SK-N-SH (cell line): ENCODE results near the gene ELAVL2. TPM values are rescaled to one million over a fixed set of nuclear protein-coding genes. Genes with fewer than 3 reads are reported as not detected.

ENCODE experiments used
- CTCF ChIA-PET: fragments of 300-600, 350-600 bp; formaldehyde crosslinking; extraction: SDS; loops from one replicate; lab custom pipeline; 2021; lab: Yijun Ruan, JAX
- POLR2A ChIA-PET: fragments of 350-600 bp; sonication (Branson Sonifier 250); formaldehyde crosslinking; extraction: SDS; loops from one replicate; lab custom pipeline; 2020; ENCODE audit warnings: antibody characterized with exemption, inconsistent platforms; lab: Yijun Ruan, JAX
- DNase-seq: peaks from one replicate; pipeline ENCODE4 v3.0.0; 2012
- H2AFZ ChIP-seq: fragments of 200-600 bp; sonication (generic); 2 replicates; pipeline ENCODE4 v1.8.1; 2016; ENCODE audit warnings: antibody characterized with exemption, mild to moderate bottlenecking, low read depth
- H3F3A ChIP-seq: fragments of 200-600 bp; sonication (generic); replicated peaks from 2 replicates; pipeline ENCODE3; 2016; ENCODE audit warnings: antibody characterized with exemption, mild to moderate bottlenecking; ENCODE audit not compliant: insufficient read depth
- H3K27ac ChIP-seq, 2 experiments: fragments of 200-500 bp in 1 of 2; fragments of 200-600 bp in 1 of 2; sonication (Bioruptor generic) in 1 of 2; sonication (generic), shearing (Covaris generic) in 1 of 2; 2 replicates each; pipeline versions ENCODE4 v1.5.1 to v1.6.1; 2014 to 2016; ENCODE audit warnings: low read depth in 2 of 2, inconsistent platforms in 1 of 2, low read length in 1 of 2, mild to moderate bottlenecking in 1 of 2, mixed read lengths in 1 of 2
- H3K27me3 ChIP-seq: fragments of 200-600 bp; sonication (generic), shearing (Covaris generic); 2 replicates; pipeline ENCODE4 v1.6.1; 2016; ENCODE audit warnings: mixed run types; ENCODE audit not compliant: insufficient read depth
- H3K36me3 ChIP-seq, 2 experiments: fragments of 200-500 bp in 1 of 2; fragments of 200-600 bp in 1 of 2; sonication (Bioruptor generic) in 1 of 2; sonication (generic) in 1 of 2; replicated peaks in 1 of 2; 2 replicates each; pipeline versions ENCODE3 to v1.5.1; 2014 to 2016; ENCODE audit warnings: low read length in 1 of 2, mild to moderate bottlenecking in 1 of 2; ENCODE audit not compliant: insufficient read depth in 2 of 2, control insufficient read depth in 1 of 2
- H3K4me1 ChIP-seq, 2 experiments: fragments of 200-500 bp in 1 of 2; fragments of 200-600 bp in 1 of 2; sonication (Bioruptor generic) in 1 of 2; sonication (generic), shearing (Covaris generic) in 1 of 2; 2 replicates each; pipeline versions ENCODE4 v1.5.1 to v1.6.1; 2014 to 2016; ENCODE audit warnings: low read depth in 1 of 2, low read length in 1 of 2, mixed run types in 1 of 2; ENCODE audit not compliant: insufficient read depth in 2 of 2, control insufficient read depth in 1 of 2
- H3K4me2 ChIP-seq: fragments of 200-600 bp; sonication (generic), shearing (Covaris generic); 2 replicates; pipeline ENCODE4 v1.6.1; 2017; ENCODE audit warnings: mixed run types
- H3K4me3 ChIP-seq, 2 experiments: fragments of 200-500 bp in 1 of 2; fragments of 200-600 bp in 1 of 2; sonication (Bioruptor generic) in 1 of 2; sonication (generic), shearing (Covaris generic) in 1 of 2; 2 replicates each; pipeline versions ENCODE4 v1.5.1 to v1.8.1; 2014 to 2016; ENCODE audit warnings: low read depth in 2 of 2, inconsistent platforms in 1 of 2, low read length in 1 of 2, mild to moderate bottlenecking in 1 of 2, mixed read lengths in 1 of 2, moderate library complexity in 1 of 2
- H3K79me2 ChIP-seq: fragments of 200-600 bp; sonication (generic); 2 replicates; pipeline ENCODE4 v1.8.1; 2017; ENCODE audit warnings: mild to moderate bottlenecking; ENCODE audit not compliant: insufficient read depth
- H3K9ac ChIP-seq: fragments of 200-600 bp; sonication (generic); 2 replicates; pipeline ENCODE4 v1.6.1; 2017; ENCODE audit warnings: mixed run types
- H3K9me2 ChIP-seq: fragments of 200-600 bp; sonication (generic); 2 replicates; pipeline ENCODE4 v1.6.1; 2017; ENCODE audit warnings: mixed run types
- H3K9me3 ChIP-seq: fragments of 200-600 bp; sonication (generic); 2 replicates; pipeline ENCODE4 v1.6.1; 2017; ENCODE audit warnings: mixed run types, mild to moderate bottlenecking, moderate library complexity
- H4K20me1 ChIP-seq: fragments of 200-600 bp; sonication (generic); 2 replicates; pipeline ENCODE4 v1.6.1; 2017; ENCODE audit warnings: mild to moderate bottlenecking, mixed run types; ENCODE audit not compliant: insufficient read depth
- CHD2 ChIP-seq: fragments of 150-350 bp; IDR thresholded peaks from 2 replicates; pipeline ENCODE4 v1.6.1; 2018; ENCODE audit warnings: low read length; ENCODE audit not compliant: partially characterized antibody
- EZH2phosphoT487 ChIP-seq: fragments of 200-600 bp; sonication (generic); IDR thresholded peaks from 2 replicates; pipeline ENCODE4 v1.6.1; 2017; ENCODE audit warnings: low read depth, mixed run types, mild to moderate bottlenecking, antibody characterized with exemption, moderate library complexity, borderline replicate concordance
- GABPA ChIP-seq: IDR thresholded peaks from 2 replicates; pipeline ENCODE4 v1.4.0; 2012; ENCODE audit warnings: low read depth, mild to moderate bottlenecking
- IRF3 ChIP-seq: fragments of 150-350 bp; IDR thresholded peaks from 2 replicates; pipeline ENCODE4 v1.6.1; 2016; ENCODE audit warnings: mild to moderate bottlenecking, low read depth, low read length
- RFX5 ChIP-seq: IDR thresholded peaks from 2 replicates; pipeline ENCODE4 v1.6.1; 2012; ENCODE audit warnings: mild to moderate bottlenecking, improper control_type of control experiment, low read length
- RXRA ChIP-seq: IDR thresholded peaks from 2 replicates; pipeline ENCODE4 v1.4.0; 2012; ENCODE audit warnings: low read depth, mild to moderate bottlenecking, borderline replicate concordance
- TAF1 ChIP-seq: IDR thresholded peaks from 2 replicates; pipeline ENCODE4 v1.6.1; 2012; ENCODE audit warnings: low read depth, mild to moderate bottlenecking, low read length, moderate library complexity, borderline replicate concordance
- TEAD4 ChIP-seq: IDR thresholded peaks from 2 replicates; pipeline ENCODE4 v1.4.0; 2012; ENCODE audit warnings: mild to moderate bottlenecking, borderline replicate concordance; ENCODE audit not compliant: insufficient read depth
- YY1 ChIP-seq: IDR thresholded peaks from 2 replicates; pipeline ENCODE4 v1.4.0; 2012; ENCODE audit warnings: low read depth, mild to moderate bottlenecking
- ZBTB33 ChIP-seq: IDR thresholded peaks from 2 replicates; pipeline ENCODE4 v1.4.0; 2012; ENCODE audit warnings: low read depth, borderline replicate concordance
- WGBS: methylation state at CpG from one replicate; pipeline ENCODE4 v1.1.6; 2017; ENCODE audit warnings: low lambda C conversion rate; 5-methylcytosine and 5-hydroxymethylcytosine counted together
- polyA plus RNA-seq, 3 experiments: library from polyadenylated mRNA; depleted of rRNA; stranded (reverse); fragments of >200 nt; gene quantifications; 2 replicates each; pipeline ENCODE4 v1.2.3, GENCODE V29; 2012

ELAVL2 gene
- polyA plus RNA-seq, 1 of the 3 experiments (the other 2 are of a cell fraction): 0.15 TPM

- Histone ChIP-seq H3K9me3 (no peaks in the 10 kb centered on the region), H3K4me3 (no peak overlapping the region), H2AFZ (no peak overlapping the region), H3K27me3 (no peaks in the 10 kb centered on the region), H3K9ac (no peak overlapping the region), H3K27ac (no peak overlapping the region), H4K20me1 (no peaks in the 10 kb centered on the region), H3K4me2 (no peak overlapping the region), H3K4me1 (no peaks in the 10 kb centered on the region), H3F3A (no peaks in the 10 kb centered on the region), H3K79me2 (no peaks in the 10 kb centered on the region), H3K36me3 (no peaks in the 10 kb centered on the region), H3K9me2 (no peaks in the 10 kb centered on the region)
- CTCF ChIA-PET: no interaction called here
- POLR2A ChIA-PET: no interaction called here
- TF ChIP-seq TEAD4: no peak
- no peak for TF ChIP-seq RFX5
- TF ChIP-seq EZH2phosphoT487: no peak
- TF ChIP-seq TAF1: no peak
- no peak for TF ChIP-seq ZBTB33
- no peak for TF ChIP-seq GABPA
- no peak for TF ChIP-seq CHD2
- TF ChIP-seq YY1: no peak
- no peak for TF ChIP-seq IRF3
- 78% methylated on average over 9 of the region's 9 CpGs for WGBS
- DNase-seq: no peak
These were observed 143.7 kb downstream of the ELAVL2 start for GRCh38 chr9:23682352-23682751.

GRCh38 chr9:23677446-23677845 lies 148.6 kb downstream of the ELAVL2 start:
- TF ChIP-seq IRF3: no peak
- TF ChIP-seq RXRA: no peak
- TF ChIP-seq CHD2: no peak
- Histone ChIP-seq H3K79me2 (no peaks in the 10 kb centered on the region), H3K4me1 (no peaks in the 10 kb centered on the region), H3K27me3 (no peaks in the 10 kb centered on the region), H3F3A (no peaks in the 10 kb centered on the region), H3K4me2 (no peak overlapping the region), H3K9ac (no peak overlapping the region), H3K4me3 (no peak overlapping the region), H3K9me3 (no peaks in the 10 kb centered on the region), H2AFZ (no peak overlapping the region), H3K36me3 (no peaks in the 10 kb centered on the region), H3K27ac (no peak overlapping the region), H4K20me1 (no peaks in the 10 kb centered on the region), H3K9me2 (no peaks in the 10 kb centered on the region)
- DNase-seq: no peak
- WGBS: 38% methylated on average over 3 of the region's 3 CpGs
- POLR2A ChIA-PET: no interaction called here
- CTCF ChIA-PET: interaction anchor here (0.6 to 1.2 kb wide), 3 partner anchors 13 to 192 kb away, joined by 3 read pairs; no protein-coding TSS in a partner anchor
